ENCODE measurements around the gene MAP3K20. TPM values are rescaled to one million over a fixed set of nuclear protein-coding genes. Genes with fewer than 3 reads are reported as not detected.

The MAP3K20 gene
- polyA plus RNA-seq, 1 experiment: 74.6 TPM

- CTCF ChIA-PET: interaction anchor here (0.8 to 1.6 kb wide), 2 partner anchors 10 to 39 kb away, joined by 3 to 6 read pairs; no protein-coding TSS in a partner anchor
- Histone ChIP-seq H3K27ac (ENCODE audit: low read depth, low read length) (no peak overlapping the region), H3K27me3 (ENCODE audit: control insufficient read depth, insufficient read depth, low read length) (peaks cover 2% of the 10 kb centered on the region), H3K9me3 (ENCODE audit: control insufficient read depth, insufficient read depth, low read length) (no peaks in the 10 kb centered on the region), H3K4me3 (ENCODE audit: low read depth, low read length) (no peak overlapping the region)
- no peak for DNase-seq (ENCODE audit: low read depth, low spot score)
- POLR2A ChIA-PET: no interaction called here
- no peak for TF ChIP-seq CTCF (IDR thresholded peaks at IDR 0.05; ENCODE audit: low read depth, low read length)
Observed at GRCh38 chr2:173066887-173067676, 8.6 kb upstream of the MAP3K20 start.

GRCh38 chr2:173075056-173075780 is 428 bp upstream of the MAP3K20 start:
- Histone ChIP-seq H3K27ac (ENCODE audit: low read depth, low read length) (no peak overlapping the region), H3K4me3 (ENCODE audit: low read depth, low read length) (peak overlapping the region; percentile 75), H3K9me3 (ENCODE audit: control insufficient read depth, insufficient read depth, low read length) (no peaks in the 10 kb centered on the region), H3K27me3 (ENCODE audit: control insufficient read depth, insufficient read depth, low read length) (no peaks in the 10 kb centered on the region)
- TF ChIP-seq CTCF (IDR thresholded peaks at IDR 0.05; ENCODE audit: low read depth, low read length): no peak
- POLR2A ChIA-PET: no interaction called here
- DNase-seq (ENCODE audit: low read depth, low spot score): no peak
- CTCF ChIA-PET: interaction anchor here (0.9 kb wide), 1 partner anchor 142 kb away, joined by 3 read pairs; no protein-coding TSS in a partner anchor

- TF ChIP-seq CTCF (IDR thresholded peaks at IDR 0.05; ENCODE audit: low read depth, low read length): no peak
- no peak for DNase-seq (ENCODE audit: low read depth, low spot score)
- Histone ChIP-seq H3K27me3 (ENCODE audit: control insufficient read depth, insufficient read depth, low read length) (no peaks in the 10 kb centered on the region), H3K9me3 (ENCODE audit: control insufficient read depth, insufficient read depth, low read length) (no peaks in the 10 kb centered on the region), H3K4me3 (ENCODE audit: low read depth, low read length) (peak overlapping the region; percentile 75), H3K27ac (ENCODE audit: low read depth, low read length) (peak overlapping the region; percentile 86)
- CTCF ChIA-PET: interaction anchor here (1.5 to 4.7 kb wide), 2 partner anchors 50 to 134 kb away, joined by 7 to 31 read pairs; no protein-coding TSS in a partner anchor
- POLR2A ChIA-PET: interaction anchor here (0.7 kb wide), 1 partner anchor 134 kb away, joined by 5 read pairs; no protein-coding TSS in a partner anchor
Observed at GRCh38 chr2:173076581-173077345, 1.1 kb downstream of the MAP3K20 start.

- DNase-seq (ENCODE audit: low read depth, low spot score): no peak
- TF ChIP-seq CTCF (IDR thresholded peaks at IDR 0.05; ENCODE audit: low read depth, low read length): no peak
- no peaks in the 10 kb centered on the region for H3K27me3 ChIP-seq (ENCODE audit: control insufficient read depth, insufficient read depth, low read length)
- peak overlapping the region; percentile 75 for H3K4me3 ChIP-seq (ENCODE audit: low read depth, low read length)
- CTCF ChIA-PET: interaction anchor here (1.5 to 4.7 kb wide), 3 partner anchors 50 to 133 kb away, joined by 3 to 31 read pairs (median 7); no protein-coding TSS in a partner anchor
- no peak overlapping the region for H3K27ac ChIP-seq (ENCODE audit: low read depth, low read length)
- no peaks in the 10 kb centered on the region for H3K9me3 ChIP-seq (ENCODE audit: control insufficient read depth, insufficient read depth, low read length)
- POLR2A ChIA-PET: interaction anchor here (0.9 to 1.1 kb wide), 3 partner anchors 28 to 49 kb away, joined by 3 to 5 read pairs (median 4); no protein-coding TSS in a partner anchor
Observed at GRCh38 chr2:173077506-173078177, 2.0 kb downstream of the MAP3K20 start.

Data from AG04450 (cell line).